A549 treated with ZK216348 at 1 μM for 4 hours (cell line): ENCODE measurements around the gene DOLK. TPM values are rescaled to one million over a fixed set of nuclear protein-coding genes. Genes with fewer than 3 reads are reported as not detected.

Source experiments
- total RNA-seq: library from RNA; stranded (reverse); fragments of 200-300 nt; extraction: Qiagen RNA extraction; gene quantifications from 5 replicates; pipeline ENCODE4 v1.2.3, GENCODE V29; 2022; ENCODE audit warnings: low read depth

DOLK gene
- total RNA-seq: 21.5 to 40.3 TPM (median 38.2 TPM) in 5 replicates

DNA sequence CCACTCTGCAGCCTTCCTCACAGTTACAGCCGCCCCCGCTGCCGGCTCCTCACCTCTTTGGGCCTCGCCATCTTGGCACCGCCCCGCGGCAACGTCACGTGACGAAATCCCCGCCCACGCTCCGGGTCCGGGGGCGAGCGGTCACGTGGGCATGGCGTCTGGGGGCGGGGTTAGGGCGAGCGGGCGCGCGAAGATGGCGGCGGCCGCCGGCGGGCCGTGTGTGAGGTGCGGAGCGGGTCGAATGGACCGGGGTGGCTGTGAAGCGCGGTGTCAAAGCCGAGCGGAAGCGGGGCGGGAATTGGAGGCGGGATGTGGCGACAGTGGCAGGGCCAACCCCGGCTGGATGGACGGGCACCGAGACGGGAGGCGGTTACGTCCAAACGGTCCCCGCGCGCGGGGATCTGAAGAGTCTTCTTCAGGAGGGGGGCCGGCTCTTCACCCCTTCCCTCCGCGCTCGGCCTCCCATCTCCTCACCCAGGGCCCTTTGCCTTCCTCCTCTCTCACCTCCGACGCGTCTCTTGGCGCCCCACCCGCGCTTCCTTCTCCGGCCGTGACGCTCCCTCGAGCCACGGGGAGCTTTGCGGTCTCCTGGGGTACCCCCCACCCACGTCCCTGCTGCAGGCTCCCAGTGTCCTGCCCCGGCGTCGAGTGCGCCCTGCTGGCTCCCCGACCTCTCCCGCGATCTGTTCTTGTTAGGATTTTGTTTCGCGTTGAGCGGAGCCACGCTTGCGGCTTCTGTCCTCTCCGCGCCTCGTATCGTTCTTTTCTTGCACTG is at the start of gene DOLK, which contains the start of gene NUP188:
Gene DOLK (minus strand): TSS at position 77 of the 775 bp plus-strand sequence. CDS start 300 bp downstream, outside the sequence.
Gene NUP188 (plus strand): TSS at position 173 of the 775 bp plus-strand sequence. CDS start 21 bp downstream, at position 194.

GRCh38 chr9:128920381-128921058 is 26.9 kb downstream of the DOLK start, which contains the start of gene PHYHD1:
Gene PHYHD1 (plus strand): TSS chr9:128920982. CDS start chr9:128922324, 1,342 bp downstream.

Other genes with a start within 250 kb of the DOLK start
- 12.3 to 20.6 TPM (median 18.0 TPM) in 5 replicates for gene PKN3, start 245.1 kb downstream of the DOLK start, total RNA-seq
- 49.6 to 96.9 TPM (median 93.3 TPM) in 5 replicates for gene ZDHHC12, start 223.5 kb downstream of the DOLK start, total RNA-seq
- gene ZER1, start 175.7 kb downstream of the DOLK start, total RNA-seq: 8.7 to 18.4 TPM (median 15.1 TPM) in 5 replicates
- gene TBC1D13, start 160.3 kb downstream of the DOLK start, total RNA-seq: 17.6 to 23.5 TPM (median 21.1 TPM) in 5 replicates
- gene ENDOG, start 129.1 kb downstream of the DOLK start, total RNA-seq: 12.2 to 33.5 TPM (median 32.5 TPM) in 5 replicates
- gene SPOUT1, start 117.8 kb downstream of the DOLK start, total RNA-seq: 24.0 to 44.2 TPM (median 37.4 TPM) in 5 replicates
- 8.1 to 10.6 TPM (median 10.2 TPM) in 5 replicates for gene KYAT1, start 65.7 kb downstream of the DOLK start, total RNA-seq
- gene LRRC8A, start 65.5 kb downstream of the DOLK start, total RNA-seq: 46.3 to 82.4 TPM (median 75.0 TPM) in 5 replicates
- gene PHYHD1, start 26.6 kb downstream of the DOLK start, total RNA-seq: not detected in 5 replicates
- 27.7 to 46.1 TPM (median 42.7 TPM) in 5 replicates for gene NUP188, start 96 bp upstream of the DOLK start, total RNA-seq
- gene SH3GLB2, start 80.7 kb upstream of the DOLK start, total RNA-seq: 28.8 to 58.3 TPM (median 48.7 TPM) in 5 replicates
- gene MIGA2, start 89.0 kb upstream of the DOLK start, total RNA-seq: 6.8 to 17.2 TPM (median 13.4 TPM) in 5 replicates
- gene DOLPP1, start 133.5 kb upstream of the DOLK start, total RNA-seq: 15.8 to 21.8 TPM (median 20.2 TPM) in 5 replicates
- gene CRAT, start 163.2 kb upstream of the DOLK start, total RNA-seq: 20.8 to 32.8 TPM (median 29.3 TPM) in 5 replicates
- 107 to 139 TPM (median 130 TPM) in 5 replicates for gene PTPA, start 163.8 kb upstream of the DOLK start, total RNA-seq
- 21.5 to 65.8 TPM (median 62.4 TPM) in 5 replicates for gene IER5L, start 230.7 kb upstream of the DOLK start, total RNA-seq